ENCODE results near the gene AGAP2.

The AGAP2 gene

GRCh38 chr12:57707250-57707649 is 31.3 kb downstream of the AGAP2 start:
- DNase-seq: no peak
- Mint-ChIP-seq H3K27ac (peak overlapping the region; percentile 68), H3K4me1 (no peaks in the 10 kb centered on the region), H3K27me3 (ENCODE audit: low read depth, poor library complexity) (no peaks in the 10 kb centered on the region), H3K9me3 (peaks cover 31% of the 10 kb centered on the region), H3K4me3 (no peak overlapping the region), H3K36me3 (ENCODE audit: low read depth) (peaks cover 73% of the 10 kb centered on the region)
- no peak for TF ChIP-seq CTCF (IDR thresholded peaks at IDR 0.05)

GRCh38 chr12:57700317-57700716 is 38.2 kb downstream of the AGAP2 start:
- no peak overlapping the region for H3K4me3 Mint-ChIP-seq
- no peaks in the 10 kb centered on the region for H3K27me3 Mint-ChIP-seq (ENCODE audit: low read depth, poor library complexity)
- no peak for DNase-seq
- H3K9me3 Mint-ChIP-seq: peaks cover 23% of the 10 kb centered on the region
- H3K36me3 Mint-ChIP-seq (ENCODE audit: low read depth): peaks cover 75% of the 10 kb centered on the region
- H3K4me1 Mint-ChIP-seq: no peaks in the 10 kb centered on the region
- TF ChIP-seq CTCF (IDR thresholded peaks at IDR 0.05): no peak
- H3K27ac Mint-ChIP-seq: no peak overlapping the region

- TF ChIP-seq CTCF (IDR thresholded peaks at IDR 0.05): no peak
- no peak for DNase-seq
- Mint-ChIP-seq H3K36me3 (ENCODE audit: low read depth) (peaks cover 57% of the 10 kb centered on the region), H3K4me1 (no peaks in the 10 kb centered on the region), H3K9me3 (peaks cover 8% of the 10 kb centered on the region), H3K27ac (no peak overlapping the region), H3K4me3 (no peak overlapping the region), H3K27me3 (ENCODE audit: low read depth, poor library complexity) (no peaks in the 10 kb centered on the region)
These were observed 40.1 kb downstream of the AGAP2 start for GRCh38 chr12:57698414-57698813.

- Mint-ChIP-seq H3K36me3 (ENCODE audit: low read depth) (peaks cover 43% of the 10 kb centered on the region), H3K4me3 (no peak overlapping the region), H3K27ac (no peak overlapping the region)
These were observed 41.5 kb downstream of the AGAP2 start for GRCh38 chr12:57697076-57697475.

GRCh38 chr12:57695770-57696432 is 42.6 kb downstream of the AGAP2 start:
- TF ChIP-seq CTCF (IDR thresholded peaks at IDR 0.05): no peak
- Mint-ChIP-seq H3K9me3 (peaks cover 19% of the 10 kb centered on the region), H3K27me3 (ENCODE audit: low read depth, poor library complexity) (peaks cover 17% of the 10 kb centered on the region), H3K36me3 (ENCODE audit: low read depth) (peaks cover 42% of the 10 kb centered on the region), H3K27ac (no peak overlapping the region), H3K4me1 (no peaks in the 10 kb centered on the region), H3K4me3 (peak overlapping the region; percentile 69)
- no peak for DNase-seq

More at GRCh38 chr12:57697076-57697475, 41.5 kb downstream of the AGAP2 start:
- no peaks in the 10 kb centered on the region for H3K4me1 Mint-ChIP-seq
- H3K27me3 Mint-ChIP-seq (ENCODE audit: low read depth, poor library complexity): peaks cover 8% of the 10 kb centered on the region
- no peak for DNase-seq
- H3K9me3 Mint-ChIP-seq: peaks cover 11% of the 10 kb centered on the region
- TF ChIP-seq CTCF (IDR thresholded peaks at IDR 0.05): no peak

GRCh38 chr12:57694459-57695019 is 44.0 kb downstream of the AGAP2 start:
- H3K36me3 Mint-ChIP-seq (ENCODE audit: low read depth): peaks cover 32% of the 10 kb centered on the region
- no peak overlapping the region for H3K4me3 Mint-ChIP-seq
- H3K4me1 Mint-ChIP-seq: no peaks in the 10 kb centered on the region
- peaks cover 25% of the 10 kb centered on the region for H3K9me3 Mint-ChIP-seq
- DNase-seq: peak; percentile 53
- H3K27ac Mint-ChIP-seq: no peak overlapping the region
- peaks cover 29% of the 10 kb centered on the region for H3K27me3 Mint-ChIP-seq (ENCODE audit: low read depth, poor library complexity)
- TF ChIP-seq CTCF (IDR thresholded peaks at IDR 0.05): no peak

Measured in nephron progenitor cell (in vitro differentiated cells).